SU-DHL-6 (cell line): ENCODE measurements around the gene ZC3HAV1.

Experiments used
- H2AFZ ChIP-seq: fragments of 200-600 bp; sonication (generic); 2 replicates; pipeline ENCODE4 v1.6.1; 2014; ENCODE audit warnings: low read depth, mild to moderate bottlenecking, moderate library complexity, mixed read lengths, antibody characterized with exemption, low read length; ENCODE audit not compliant: severe bottlenecking
- H3F3A ChIP-seq: fragments of 200-600 bp; shearing (Covaris generic); 2 replicates; pipeline ENCODE4 v1.6.0; 2016; ENCODE audit warnings: antibody characterized with exemption, mild to moderate bottlenecking; ENCODE audit not compliant: insufficient read depth
- H3K27ac ChIP-seq: fragments of 200-600 bp; sonication (generic); 2 replicates; pipeline ENCODE4 v1.5.1; 2016; ENCODE audit warnings: low read depth, mild to moderate bottlenecking, low read length, moderate library complexity, mixed read lengths
- H3K27me3 ChIP-seq: fragments of 200-600 bp; sonication (generic), shearing (Covaris generic); 2 replicates; pipeline ENCODE4 v1.6.0; 2014; ENCODE audit warnings: mild to moderate bottlenecking, low read length
- H3K36me3 ChIP-seq: fragments of 200-600 bp; sonication (generic); 2 replicates; pipeline ENCODE4 v1.6.1; 2014; ENCODE audit warnings: mild to moderate bottlenecking, low read length, mixed read lengths
- H3K4me2 ChIP-seq: fragments of 300-600, 200-600 bp; shearing (Covaris generic), sonication (generic); 2 replicates; pipeline ENCODE4 v1.6.0; 2014; ENCODE audit warnings: low read length, low read depth, mild to moderate bottlenecking; ENCODE audit not compliant: poor library complexity, severe bottlenecking
- H3K4me3 ChIP-seq: fragments of 200-600 bp; sonication (generic); 2 replicates; pipeline ENCODE4 v1.5.1; 2014; ENCODE audit warnings: antibody characterized with exemption, low read length, mild to moderate bottlenecking, mixed read lengths; ENCODE audit not compliant: insufficient read depth, poor library complexity, severe bottlenecking
- H3K79me2 ChIP-seq: fragments of 200-600 bp; sonication (generic); 2 replicates; pipeline ENCODE4 v1.6.1; 2014; ENCODE audit warnings: mild to moderate bottlenecking, low read length, moderate library complexity; ENCODE audit not compliant: insufficient read depth
- H3K9ac ChIP-seq: fragments of 200-600 bp; sonication (generic); 2 replicates; pipeline ENCODE4 v1.7.0; 2014; ENCODE audit warnings: mild to moderate bottlenecking, low read length
- H3K9me2 ChIP-seq: fragments of 200-600 bp; sonication (generic); replicated peaks from 2 replicates; pipeline ENCODE4 v1.6.1; 2014; ENCODE audit warnings: low read length; ENCODE audit not compliant: insufficient read depth
- H3K9me3 ChIP-seq: fragments of 200-600 bp; sonication (generic); 2 replicates; pipeline ENCODE4 v1.6.1; 2014; ENCODE audit warnings: low read length, mixed read lengths; ENCODE audit not compliant: insufficient read depth
- H4K20me1 ChIP-seq: fragments of 200-600 bp; sonication (generic); 2 replicates; pipeline ENCODE4 v1.6.1; 2014; ENCODE audit warnings: low read depth, mild to moderate bottlenecking, antibody characterized with exemption, low read length, moderate library complexity, mixed read lengths
- CTCF ChIP-seq: fragments of 200-600 bp; sonication (generic); IDR thresholded peaks from one replicate; pipeline ENCODE4 v1.5.1; 2017; ENCODE audit warnings: antibody characterized with exemption, mild to moderate bottlenecking, low read length, moderate library complexity; ENCODE audit not compliant: insufficient read depth, poor library complexity, severe bottlenecking
- EZH2phosphoT487 ChIP-seq: fragments of 200-600 bp; sonication (generic), shearing (Covaris generic); conservative IDR thresholded peaks from 2 replicates; pipeline ENCODE4 v1.6.1; 2018; ENCODE audit warnings: mild to moderate bottlenecking, antibody characterized with exemption, low read length, moderate library complexity, mixed read lengths

The ZC3HAV1 gene

GRCh38 chr7:139088268-139088667 lies 21.3 kb downstream of the ZC3HAV1 start:
- TF ChIP-seq CTCF (no peak), EZH2phosphoT487 (no peak)
- H3K79me2 ChIP-seq, result peaks cover 17% of the 10 kb centered on the region
- H3K27me3 ChIP-seq, result no peaks in the 10 kb centered on the region
- peaks cover 16% of the 10 kb centered on the region for H3K36me3 ChIP-seq
- H3F3A ChIP-seq, result no peaks in the 10 kb centered on the region
- H3K27ac ChIP-seq, result no peak overlapping the region
- no peak overlapping the region for H2AFZ ChIP-seq
- H3K9me2 ChIP-seq, result no peaks in the 10 kb centered on the region
- H3K9me3 ChIP-seq, result no peaks in the 10 kb centered on the region
- H3K4me3 ChIP-seq, result no peak overlapping the region
- H4K20me1 ChIP-seq, result no peaks in the 10 kb centered on the region
- no peak overlapping the region for H3K9ac ChIP-seq
- no peak overlapping the region for H3K4me2 ChIP-seq

- Histone ChIP-seq H2AFZ (no peak overlapping the region), H3F3A (no peaks in the 10 kb centered on the region), H3K27me3 (no peaks in the 10 kb centered on the region), H3K9me2 (no peaks in the 10 kb centered on the region), H3K4me3 (no peak overlapping the region), H3K79me2 (peaks cover 8% of the 10 kb centered on the region), H3K27ac (no peak overlapping the region), H4K20me1 (no peaks in the 10 kb centered on the region), H3K9ac (no peak overlapping the region), H3K36me3 (peaks cover 23% of the 10 kb centered on the region), H3K4me2 (no peak overlapping the region), H3K9me3 (no peaks in the 10 kb centered on the region)
- TF ChIP-seq CTCF, result no peak
- no peak for TF ChIP-seq EZH2phosphoT487
Measured at GRCh38 chr7:139087212-139087611, 22.3 kb downstream of the ZC3HAV1 start.

- TF ChIP-seq CTCF, result no peak
- TF ChIP-seq EZH2phosphoT487, result no peak
- 0 out of 2 replicates have a peak, but pooled peaks cover under 1% of the 10 kb centered on the region for H3K79me2 ChIP-seq
Measured at GRCh38 chr7:139086454-139086853, 23.1 kb downstream of the ZC3HAV1 start.

GRCh38 chr7:139084709-139085108 lies 24.8 kb downstream of the ZC3HAV1 start:
- H3K79me2 ChIP-seq, result no peaks in the 10 kb centered on the region
- H3K27me3 ChIP-seq, result no peaks in the 10 kb centered on the region
- H3K4me2 ChIP-seq, result no peak overlapping the region
- no peak overlapping the region for H3K9ac ChIP-seq
- TF ChIP-seq EZH2phosphoT487, result no peak
- TF ChIP-seq CTCF, result no peak
- no peaks in the 10 kb centered on the region for H3F3A ChIP-seq
- H3K27ac ChIP-seq, result no peak overlapping the region
- no peaks in the 10 kb centered on the region for H4K20me1 ChIP-seq
- peaks cover 29% of the 10 kb centered on the region for H3K36me3 ChIP-seq
- no peaks in the 10 kb centered on the region for H3K9me3 ChIP-seq
- no peak overlapping the region for H2AFZ ChIP-seq
- H3K4me3 ChIP-seq, result no peak overlapping the region
- H3K9me2 ChIP-seq, result no peaks in the 10 kb centered on the region

More at GRCh38 chr7:139086454-139086853, 23.1 kb downstream of the ZC3HAV1 start:
- peaks cover 27% of the 10 kb centered on the region for H3K36me3 ChIP-seq
- H3K9me2 ChIP-seq, result no peaks in the 10 kb centered on the region
- no peak overlapping the region for H3K4me3 ChIP-seq
- H3K9me3 ChIP-seq, result no peaks in the 10 kb centered on the region
- H3K27me3 ChIP-seq, result no peaks in the 10 kb centered on the region
- H2AFZ ChIP-seq, result no peak overlapping the region
- no peaks in the 10 kb centered on the region for H4K20me1 ChIP-seq
- H3K27ac ChIP-seq, result no peak overlapping the region
- no peak overlapping the region for H3K4me2 ChIP-seq
- H3K9ac ChIP-seq, result no peak overlapping the region
- H3F3A ChIP-seq, result no peaks in the 10 kb centered on the region
